ENCODE results near the gene QSOX2.

QSOX2 gene

DNA sequence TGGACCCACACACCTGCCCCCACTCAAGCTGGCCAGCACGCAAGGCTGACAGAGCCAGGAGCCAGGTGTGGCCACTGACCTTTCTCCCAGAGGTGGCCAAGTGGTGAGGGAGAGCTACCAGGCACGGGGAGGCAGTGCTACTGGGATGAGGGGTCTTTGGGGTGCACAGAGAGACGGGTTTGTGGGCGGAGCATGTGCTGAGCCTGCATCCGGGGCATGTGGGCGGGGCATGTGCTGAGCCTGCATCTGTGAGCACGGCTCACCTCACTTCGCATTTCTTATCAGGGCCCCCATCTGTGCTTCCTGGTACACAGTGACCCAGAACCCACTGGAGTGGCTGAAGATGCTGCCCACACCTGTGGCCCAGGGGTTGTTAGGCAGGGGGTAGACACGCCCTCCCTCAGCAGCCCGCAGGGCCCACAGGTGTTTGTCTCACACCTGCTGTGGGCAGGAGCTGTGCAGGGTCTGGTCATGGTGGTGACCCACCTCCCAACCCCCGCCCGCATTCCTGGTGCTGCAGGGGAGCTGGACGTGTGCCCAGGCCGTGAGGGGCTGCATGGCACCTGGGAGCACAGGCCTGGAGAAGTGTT, 36.8 kb upstream of the QSOX2 start:
- H3K27me3 ChIP-seq (ENCODE audit: control insufficient read depth in 2 of 2, insufficient read depth in 2 of 2, low read length in 2 of 2) = peaks cover 0 to 6% of the 10 kb centered on the region in 2 donors
- H3K27ac ChIP-seq (ENCODE audit: low read depth in 2 of 2, low read length in 2 of 2) = no peak overlapping the region
- H3K9me3 ChIP-seq (ENCODE audit: control insufficient read depth in 2 of 2, low read length in 2 of 2) = no peaks in the 10 kb centered on the region
- H3K36me3 ChIP-seq (ENCODE audit: control insufficient read depth in 2 of 2, insufficient read depth in 2 of 2, low read length in 2 of 2) = no peaks in the 10 kb centered on the region
- no peak overlapping the region for H3K4me3 ChIP-seq (ENCODE audit: low read length in 2 of 2)
- H3K4me1 ChIP-seq (ENCODE audit: control insufficient read depth in 2 of 2, insufficient read depth in 2 of 2, low read length in 2 of 2) = peaks cover 0 to 5% of the 10 kb centered on the region in 2 donors
- no peak overlapping the region for H3K9ac ChIP-seq (ENCODE audit: low read depth in 1 of 2, low read length in 2 of 2)

DNA sequence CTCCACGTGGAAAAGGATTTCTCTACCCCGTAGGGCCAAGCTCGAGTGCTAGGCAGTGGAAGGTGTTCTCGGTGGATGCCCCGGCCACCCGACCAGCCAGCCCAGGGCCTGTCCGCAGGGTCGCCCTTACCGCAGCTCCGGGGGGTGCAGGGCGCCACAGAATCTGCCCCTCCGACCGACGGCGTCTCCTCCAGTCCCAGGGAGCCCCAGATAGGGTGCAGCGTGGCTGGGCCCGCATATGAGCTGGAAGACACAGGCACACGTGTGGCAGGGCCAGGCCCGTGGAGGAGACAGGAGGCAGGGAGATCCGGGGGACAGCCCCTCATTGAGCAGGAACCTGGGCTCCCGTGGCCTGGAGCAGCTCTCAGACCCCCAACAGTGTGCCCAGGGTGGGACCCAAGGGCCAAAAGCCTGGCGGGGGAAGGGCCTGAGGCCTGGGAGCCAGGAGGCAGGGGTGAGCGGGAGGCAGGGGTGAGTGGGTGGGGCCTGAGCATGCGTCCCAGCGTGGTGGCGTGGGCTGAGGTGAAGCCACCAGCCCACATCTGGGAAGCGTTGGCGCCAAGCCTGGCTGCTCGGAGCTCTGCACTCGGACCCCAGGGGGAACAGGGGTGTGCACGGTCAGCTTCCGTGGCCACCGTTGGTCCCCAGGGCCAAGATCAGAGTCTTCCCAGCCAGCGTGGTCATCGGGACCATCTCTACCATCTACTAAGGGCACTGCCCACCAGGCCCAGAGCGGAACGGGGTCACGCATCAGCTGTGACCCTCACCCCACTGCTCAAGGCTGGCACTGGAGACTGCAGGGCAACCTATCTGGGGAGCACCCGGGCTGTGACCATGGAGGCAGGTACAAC, 36.0 kb upstream of the QSOX2 start:
- Histone ChIP-seq H3K27ac (ENCODE audit: low read depth in 2 of 2, low read length in 2 of 2) (no peak overlapping the region), H3K4me3 (ENCODE audit: low read length in 2 of 2) (no peak overlapping the region), H3K36me3 (ENCODE audit: control insufficient read depth in 2 of 2, insufficient read depth in 2 of 2, low read length in 2 of 2) (no peaks in the 10 kb centered on the region), H3K4me1 (ENCODE audit: control insufficient read depth in 2 of 2, insufficient read depth in 2 of 2, low read length in 2 of 2) (peaks cover 0 to 5% of the 10 kb centered on the region in 2 donors), H3K9me3 (ENCODE audit: control insufficient read depth in 2 of 2, low read length in 2 of 2) (no peaks in the 10 kb centered on the region), H3K27me3 (ENCODE audit: control insufficient read depth in 2 of 2, insufficient read depth in 2 of 2, low read length in 2 of 2) (peaks cover 0 to 4% of the 10 kb centered on the region in 2 donors), H3K9ac (ENCODE audit: low read depth in 1 of 2, low read length in 2 of 2) (no peak overlapping the region)

- Histone ChIP-seq H3K9me3 (ENCODE audit: control insufficient read depth in 2 of 2, low read length in 2 of 2) (no peaks in the 10 kb centered on the region), H3K36me3 (ENCODE audit: control insufficient read depth in 2 of 2, insufficient read depth in 2 of 2, low read length in 2 of 2) (no peaks in the 10 kb centered on the region), H3K27ac (ENCODE audit: low read depth in 2 of 2, low read length in 2 of 2) (no peak overlapping the region), H3K27me3 (ENCODE audit: control insufficient read depth in 2 of 2, insufficient read depth in 2 of 2, low read length in 2 of 2) (peaks cover 0 to 4% of the 10 kb centered on the region in 2 donors), H3K4me3 (ENCODE audit: low read length in 2 of 2) (no peak overlapping the region), H3K4me1 (ENCODE audit: control insufficient read depth in 2 of 2, insufficient read depth in 2 of 2, low read length in 2 of 2) (peaks cover 0 to 5% of the 10 kb centered on the region in 2 donors), H3K9ac (ENCODE audit: low read depth in 1 of 2, low read length in 2 of 2) (no peak overlapping the region)
Measured at GRCh38 chr9:136280535-136281315, 35.1 kb upstream of the QSOX2 start.

GRCh38 chr9:136279471-136279870, 33.9 kb upstream of the QSOX2 start:
- H3K27ac ChIP-seq (ENCODE audit: low read depth in 2 of 2, low read length in 2 of 2) = no peak overlapping the region
- peaks cover 0 to 4% of the 10 kb centered on the region in 2 donors for H3K27me3 ChIP-seq (ENCODE audit: control insufficient read depth in 2 of 2, insufficient read depth in 2 of 2, low read length in 2 of 2)
- H3K9me3 ChIP-seq (ENCODE audit: control insufficient read depth in 2 of 2, low read length in 2 of 2) = no peaks in the 10 kb centered on the region
- H3K4me1 ChIP-seq (ENCODE audit: control insufficient read depth in 2 of 2, insufficient read depth in 2 of 2, low read length in 2 of 2) = peaks cover 0 to 5% of the 10 kb centered on the region in 2 donors
- no peaks in the 10 kb centered on the region for H3K36me3 ChIP-seq (ENCODE audit: control insufficient read depth in 2 of 2, insufficient read depth in 2 of 2, low read length in 2 of 2)
- H3K4me3 ChIP-seq (ENCODE audit: low read length in 2 of 2) = no peak overlapping the region
- H3K9ac ChIP-seq (ENCODE audit: low read depth in 1 of 2, low read length in 2 of 2) = no peak overlapping the region

DNA sequence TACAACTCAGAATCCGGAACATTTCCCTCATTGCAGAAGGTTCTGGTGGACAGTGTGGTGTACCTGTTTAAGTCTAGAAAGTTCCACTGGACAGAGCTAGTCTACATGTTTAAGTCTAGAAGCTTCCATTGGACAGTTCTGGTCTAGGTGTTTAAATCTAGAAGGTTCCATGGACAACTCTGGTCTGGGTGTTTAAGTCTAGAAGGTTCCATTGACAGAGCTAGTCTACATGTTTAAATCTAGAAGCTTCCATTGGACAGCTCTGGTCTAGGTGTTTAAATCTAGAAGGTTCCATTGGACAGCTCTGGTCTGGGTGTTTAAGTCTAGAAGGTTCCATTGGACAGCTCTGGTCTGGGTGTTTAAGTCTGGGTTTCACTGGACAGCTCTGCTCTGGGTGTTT, 33.3 kb upstream of the QSOX2 start:
- H3K9ac ChIP-seq (ENCODE audit: low read depth in 1 of 2, low read length in 2 of 2) = no peak overlapping the region
- peaks cover 0 to 5% of the 10 kb centered on the region in 2 donors for H3K4me1 ChIP-seq (ENCODE audit: control insufficient read depth in 2 of 2, insufficient read depth in 2 of 2, low read length in 2 of 2)
- H3K27me3 ChIP-seq (ENCODE audit: control insufficient read depth in 2 of 2, insufficient read depth in 2 of 2, low read length in 2 of 2) = peaks cover 0 to 4% of the 10 kb centered on the region in 2 donors
- no peaks in the 10 kb centered on the region for H3K36me3 ChIP-seq (ENCODE audit: control insufficient read depth in 2 of 2, insufficient read depth in 2 of 2, low read length in 2 of 2)
- no peak overlapping the region for H3K4me3 ChIP-seq (ENCODE audit: low read length in 2 of 2)
- no peak overlapping the region for H3K27ac ChIP-seq (ENCODE audit: low read depth in 2 of 2, low read length in 2 of 2)
- H3K9me3 ChIP-seq (ENCODE audit: control insufficient read depth in 2 of 2, low read length in 2 of 2) = no peaks in the 10 kb centered on the region

DNA sequence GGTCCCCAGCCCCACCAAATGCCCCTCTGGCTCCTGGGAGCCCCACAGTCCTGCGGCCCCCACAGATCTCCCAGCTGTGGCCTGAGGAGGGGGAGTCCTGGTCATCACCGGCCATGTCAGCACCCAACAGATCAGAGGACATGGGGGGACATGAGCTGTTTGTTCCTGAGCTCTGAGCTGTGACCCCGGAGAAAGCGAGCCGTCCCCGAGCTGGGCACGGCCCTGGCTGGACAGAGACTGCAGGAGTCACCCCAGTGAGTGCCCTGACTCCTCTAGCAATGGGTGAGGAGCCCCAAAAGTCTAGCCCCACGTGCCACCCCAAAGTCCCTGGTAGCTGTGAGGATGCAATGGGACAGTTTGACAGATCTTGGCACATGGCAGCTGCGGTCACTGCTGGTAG, 32.6 kb upstream of the QSOX2 start:
- Histone ChIP-seq H3K36me3 (ENCODE audit: control insufficient read depth in 2 of 2, insufficient read depth in 2 of 2, low read length in 2 of 2) (no peaks in the 10 kb centered on the region), H3K9me3 (ENCODE audit: control insufficient read depth in 2 of 2, low read length in 2 of 2) (no peaks in the 10 kb centered on the region), H3K27me3 (ENCODE audit: control insufficient read depth in 2 of 2, insufficient read depth in 2 of 2, low read length in 2 of 2) (peaks cover 0 to 4% of the 10 kb centered on the region in 2 donors), H3K4me3 (ENCODE audit: low read length in 2 of 2) (no peak overlapping the region), H3K4me1 (ENCODE audit: control insufficient read depth in 2 of 2, insufficient read depth in 2 of 2, low read length in 2 of 2) (peaks cover 0 to 1% of the 10 kb centered on the region in 2 donors), H3K9ac (ENCODE audit: low read depth in 1 of 2, low read length in 2 of 2) (no peak overlapping the region), H3K27ac (ENCODE audit: low read depth in 2 of 2, low read length in 2 of 2) (no peak overlapping the region)

GRCh38 chr9:136277746-136278145, 32.1 kb upstream of the QSOX2 start:
- no peaks in the 10 kb centered on the region for H3K4me1 ChIP-seq (ENCODE audit: control insufficient read depth in 2 of 2, insufficient read depth in 2 of 2, low read length in 2 of 2)
- no peak overlapping the region for H3K4me3 ChIP-seq (ENCODE audit: low read length in 2 of 2)
- H3K27me3 ChIP-seq (ENCODE audit: control insufficient read depth in 2 of 2, insufficient read depth in 2 of 2, low read length in 2 of 2) = peaks cover 0 to 4% of the 10 kb centered on the region in 2 donors
- H3K27ac ChIP-seq (ENCODE audit: low read depth in 2 of 2, low read length in 2 of 2) = no peak overlapping the region
- H3K36me3 ChIP-seq (ENCODE audit: control insufficient read depth in 2 of 2, insufficient read depth in 2 of 2, low read length in 2 of 2) = no peaks in the 10 kb centered on the region
- no peak overlapping the region for H3K9ac ChIP-seq (ENCODE audit: low read depth in 1 of 2, low read length in 2 of 2)
- H3K9me3 ChIP-seq (ENCODE audit: control insufficient read depth in 2 of 2, low read length in 2 of 2) = no peaks in the 10 kb centered on the region

DNA sequence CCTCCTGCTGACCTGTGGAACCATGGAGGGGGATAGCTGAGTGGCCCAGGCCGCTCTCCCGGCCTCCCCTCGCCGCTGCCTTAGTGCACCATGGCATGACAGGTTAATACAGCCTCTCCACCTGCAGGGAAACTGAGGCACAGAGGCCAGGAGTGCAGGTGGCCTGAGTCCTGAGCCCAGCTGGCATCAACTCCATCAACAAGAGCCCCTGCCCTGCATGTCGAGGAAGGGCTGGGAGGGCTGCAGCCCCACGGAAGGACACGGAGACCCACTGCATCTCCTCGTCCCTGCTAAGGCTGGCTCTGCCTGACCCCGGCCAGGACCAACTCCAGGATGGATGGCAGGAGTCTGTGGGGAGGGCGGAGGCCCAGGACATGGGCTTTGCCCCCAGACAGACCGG, 31.1 kb upstream of the QSOX2 start:
- Histone ChIP-seq H3K4me1 (ENCODE audit: control insufficient read depth in 2 of 2, insufficient read depth in 2 of 2, low read length in 2 of 2) (no peaks in the 10 kb centered on the region), H3K27ac (ENCODE audit: low read depth in 2 of 2, low read length in 2 of 2) (no peak overlapping the region), H3K9me3 (ENCODE audit: control insufficient read depth in 2 of 2, low read length in 2 of 2) (no peaks in the 10 kb centered on the region), H3K27me3 (ENCODE audit: control insufficient read depth in 2 of 2, insufficient read depth in 2 of 2, low read length in 2 of 2) (no peaks in the 10 kb centered on the region), H3K9ac (ENCODE audit: low read depth in 1 of 2, low read length in 2 of 2) (no peak overlapping the region), H3K4me3 (ENCODE audit: low read length in 2 of 2) (no peak overlapping the region), H3K36me3 (ENCODE audit: control insufficient read depth in 2 of 2, insufficient read depth in 2 of 2, low read length in 2 of 2) (no peaks in the 10 kb centered on the region)

GRCh38 chr9:136275655-136276429, 30.2 kb upstream of the QSOX2 start:
- Histone ChIP-seq H3K36me3 (ENCODE audit: control insufficient read depth in 2 of 2, insufficient read depth in 2 of 2, low read length in 2 of 2) (no peaks in the 10 kb centered on the region), H3K4me3 (ENCODE audit: low read length in 2 of 2) (no peak overlapping the region), H3K9me3 (ENCODE audit: control insufficient read depth in 2 of 2, low read length in 2 of 2) (no peaks in the 10 kb centered on the region), H3K27ac (ENCODE audit: low read depth in 2 of 2, low read length in 2 of 2) (no peak overlapping the region), H3K27me3 (ENCODE audit: control insufficient read depth in 2 of 2, insufficient read depth in 2 of 2, low read length in 2 of 2) (no peaks in the 10 kb centered on the region), H3K4me1 (ENCODE audit: control insufficient read depth in 2 of 2, insufficient read depth in 2 of 2, low read length in 2 of 2) (no peaks in the 10 kb centered on the region), H3K9ac (ENCODE audit: low read depth in 1 of 2, low read length in 2 of 2) (no peak overlapping the region)

Data from mucosa of rectum (tissue), 2 donors.